ENCODE measurements around the gene KANSL3. TPM values are rescaled to one million over a fixed set of nuclear protein-coding genes. Genes with fewer than 3 reads are reported as not detected.

KANSL3 gene
- polyA plus RNA-seq, result 10 to 100 TPM; 11.9 to 17.2 TPM

- Histone ChIP-seq H3K36me3 (ENCODE audit: control insufficient read depth in 2 of 2, insufficient read depth in 2 of 2, low read length in 1 of 2) (no peaks in the 10 kb centered on the region), H3K9me3 (ENCODE audit: control insufficient read depth in 2 of 2, insufficient read depth in 1 of 2, low read depth in 1 of 2, low read length in 1 of 2) (no peaks in the 10 kb centered on the region), H3K4me1 (ENCODE audit: control insufficient read depth in 2 of 2, insufficient read depth in 2 of 2, low read length in 1 of 2) (peaks cover 2 to 4% of the 10 kb centered on the region in 2 donors), H3K27me3 (ENCODE audit: control insufficient read depth in 1 of 2, insufficient read depth in 2 of 2, low read length in 2 of 2) (no peaks in the 10 kb centered on the region), H3K27ac (ENCODE audit: low read depth in 2 of 2, low read length in 1 of 2) (peak within 1 kb of the TSS; percentile 95 to 96), H3K4me3 (ENCODE audit: low read depth in 1 of 2, low read length in 2 of 2) (peak within 1 kb of the TSS; percentile 72 to 76)
- 7 to 8% methylated on average over 63 to 67 of the region's 67 CpGs for WGBS, 2 donors
These were observed at the start of gene KANSL3 for GRCh38 chr2:96638144-96639121. TSS of gene KANSL3 (minus strand) at chr2:96638312. CDS start at chr2:96637135, 1,177 bp downstream.

- Histone ChIP-seq H3K27me3 (ENCODE audit: control insufficient read depth in 1 of 2, insufficient read depth in 2 of 2, low read length in 2 of 2) (no peaks in the 10 kb centered on the region), H3K27ac (ENCODE audit: low read depth in 2 of 2, low read length in 1 of 2) (no peak overlapping the region), H3K9me3 (ENCODE audit: control insufficient read depth in 2 of 2, insufficient read depth in 1 of 2, low read depth in 1 of 2, low read length in 1 of 2) (no peaks in the 10 kb centered on the region), H3K4me3 (ENCODE audit: low read depth in 1 of 2, low read length in 2 of 2) (no peak overlapping the region), H3K4me1 (ENCODE audit: control insufficient read depth in 2 of 2, insufficient read depth in 2 of 2, low read length in 1 of 2) (no peaks in the 10 kb centered on the region), H3K36me3 (ENCODE audit: control insufficient read depth in 2 of 2, insufficient read depth in 2 of 2, low read length in 1 of 2) (no peaks in the 10 kb centered on the region)
- 95 to 98% methylated on average over 3 of the region's 3 CpGs for WGBS, 2 donors
These were observed 49.2 kb upstream of the KANSL3 start for GRCh38 chr2:96687266-96687665.

DNA sequence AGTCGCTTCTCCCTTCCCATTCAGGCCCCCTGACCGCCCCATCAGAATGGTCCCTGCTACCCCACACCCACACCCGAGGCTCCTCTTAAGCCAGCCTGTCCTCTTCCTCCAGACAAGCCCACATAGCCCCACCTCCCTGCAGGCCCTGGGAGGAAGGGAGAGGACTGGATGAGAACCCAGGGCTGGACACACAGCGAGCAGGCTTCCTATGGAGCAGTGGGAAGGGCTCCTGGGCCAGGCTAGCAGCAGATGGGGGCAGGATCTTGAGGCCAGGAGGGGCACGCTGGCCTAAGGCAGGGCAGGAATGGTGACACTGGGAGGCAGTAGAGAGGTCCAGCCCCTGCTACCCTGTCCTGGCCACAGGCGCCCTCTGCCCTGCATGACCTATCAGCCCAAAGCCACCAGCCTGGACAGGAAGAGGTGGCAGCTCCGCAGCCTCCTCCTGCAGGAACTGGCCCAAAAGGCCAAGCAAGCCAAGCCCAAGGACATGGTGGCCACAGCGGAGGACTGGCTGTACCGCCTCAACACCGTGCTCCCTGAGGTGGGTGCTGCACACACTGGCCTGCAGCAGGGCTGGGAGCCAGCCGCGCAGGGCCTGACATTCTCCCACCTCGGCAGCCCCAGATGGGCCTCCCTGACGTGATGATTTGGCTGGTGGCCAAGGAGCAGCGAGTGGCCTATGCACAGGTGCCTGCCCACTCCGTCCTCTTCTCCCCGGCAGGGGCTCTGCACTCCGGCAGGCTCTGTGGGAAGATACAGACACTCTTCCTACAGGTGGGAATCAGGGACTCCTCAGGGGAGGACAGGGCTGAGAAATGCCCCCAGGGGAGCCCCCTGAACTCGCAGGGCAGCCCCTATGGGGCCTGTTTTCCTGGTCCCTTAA, 47.7 kb upstream of the KANSL3 start:
- Histone ChIP-seq H3K4me1 (ENCODE audit: control insufficient read depth in 2 of 2, insufficient read depth in 2 of 2, low read length in 1 of 2) (no peaks in the 10 kb centered on the region), H3K9me3 (ENCODE audit: control insufficient read depth in 2 of 2, insufficient read depth in 1 of 2, low read depth in 1 of 2, low read length in 1 of 2) (no peaks in the 10 kb centered on the region), H3K27ac (ENCODE audit: low read depth in 2 of 2, low read length in 1 of 2) (no peak overlapping the region), H3K4me3 (ENCODE audit: low read depth in 1 of 2, low read length in 2 of 2) (no peak overlapping the region), H3K36me3 (ENCODE audit: control insufficient read depth in 2 of 2, insufficient read depth in 2 of 2, low read length in 1 of 2) (no peaks in the 10 kb centered on the region), H3K27me3 (ENCODE audit: control insufficient read depth in 1 of 2, insufficient read depth in 2 of 2, low read length in 2 of 2) (no peaks in the 10 kb centered on the region)
- WGBS, 2 donors, result 49% methylated on average over 19 of the region's 19 CpGs

- Histone ChIP-seq H3K4me3 (ENCODE audit: low read depth in 1 of 2, low read length in 2 of 2) (no peak overlapping the region), H3K9me3 (ENCODE audit: control insufficient read depth in 2 of 2, insufficient read depth in 1 of 2, low read depth in 1 of 2, low read length in 1 of 2) (no peaks in the 10 kb centered on the region)
- WGBS, 2 donors, result 51 to 58% methylated on average over 16 of the region's 16 CpGs
These were observed 46.9 kb upstream of the KANSL3 start for GRCh38 chr2:96684883-96685576.

DNA sequence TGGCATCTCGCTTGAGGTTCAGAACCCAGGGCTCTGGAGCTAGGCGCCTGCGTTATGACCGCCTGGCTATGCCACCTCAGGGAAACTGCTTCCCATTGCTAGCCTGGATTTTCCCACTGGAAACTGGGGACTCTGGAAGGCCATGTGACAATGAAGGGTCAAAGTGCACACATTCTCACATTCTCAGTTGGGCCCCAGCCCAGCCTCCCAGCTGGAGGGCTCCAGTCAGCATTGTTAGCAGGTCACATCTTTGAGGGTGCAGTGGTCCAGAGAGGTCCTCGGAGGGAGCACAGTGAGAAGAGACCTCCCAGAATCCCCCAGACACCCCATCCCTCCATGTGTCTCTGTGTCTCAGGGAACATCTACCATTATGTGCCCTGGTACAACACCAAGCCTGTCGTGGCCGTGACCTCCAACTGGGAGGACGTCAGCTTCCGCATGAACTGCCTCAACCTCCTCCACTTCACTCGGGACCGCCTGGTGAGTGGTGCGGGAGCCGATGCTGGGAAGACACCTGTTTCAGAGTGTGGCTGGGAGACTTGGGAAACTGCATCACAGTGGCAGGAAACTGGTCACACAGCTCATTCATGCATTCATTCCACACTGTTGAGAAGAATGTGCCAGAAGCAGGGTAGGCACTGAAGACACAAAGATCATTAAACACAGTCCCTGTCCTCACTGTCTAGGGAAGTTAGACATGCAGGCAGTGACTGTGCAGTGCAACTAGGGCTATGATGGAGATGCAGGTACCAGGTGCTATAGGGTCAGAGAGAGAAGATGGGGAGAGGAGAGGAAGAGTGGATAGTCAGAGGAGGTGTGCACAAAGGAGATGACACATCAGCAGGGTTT, 46.1 kb upstream of the KANSL3 start:
- WGBS, 2 donors, result 84 to 94% methylated on average over 13 of the region's 13 CpGs
- H3K27me3 ChIP-seq (ENCODE audit: control insufficient read depth in 1 of 2, insufficient read depth in 2 of 2, low read length in 2 of 2), result no peaks in the 10 kb centered on the region
- no peaks in the 10 kb centered on the region for H3K9me3 ChIP-seq (ENCODE audit: control insufficient read depth in 2 of 2, insufficient read depth in 1 of 2, low read depth in 1 of 2, low read length in 1 of 2)
- H3K36me3 ChIP-seq (ENCODE audit: control insufficient read depth in 2 of 2, insufficient read depth in 2 of 2, low read length in 1 of 2), result no peaks in the 10 kb centered on the region
- H3K27ac ChIP-seq (ENCODE audit: low read depth in 2 of 2, low read length in 1 of 2), result no peak overlapping the region
- no peak overlapping the region for H3K4me3 ChIP-seq (ENCODE audit: low read depth in 1 of 2, low read length in 2 of 2)
- H3K4me1 ChIP-seq (ENCODE audit: control insufficient read depth in 2 of 2, insufficient read depth in 2 of 2, low read length in 1 of 2), result no peaks in the 10 kb centered on the region

More at GRCh38 chr2:96684883-96685576, 46.9 kb upstream of the KANSL3 start:
- Histone ChIP-seq H3K4me1 (ENCODE audit: control insufficient read depth in 2 of 2, insufficient read depth in 2 of 2, low read length in 1 of 2) (no peaks in the 10 kb centered on the region), H3K27me3 (ENCODE audit: control insufficient read depth in 1 of 2, insufficient read depth in 2 of 2, low read length in 2 of 2) (no peaks in the 10 kb centered on the region), H3K36me3 (ENCODE audit: control insufficient read depth in 2 of 2, insufficient read depth in 2 of 2, low read length in 1 of 2) (no peaks in the 10 kb centered on the region), H3K27ac (ENCODE audit: low read depth in 2 of 2, low read length in 1 of 2) (no peak overlapping the region)

DNA sequence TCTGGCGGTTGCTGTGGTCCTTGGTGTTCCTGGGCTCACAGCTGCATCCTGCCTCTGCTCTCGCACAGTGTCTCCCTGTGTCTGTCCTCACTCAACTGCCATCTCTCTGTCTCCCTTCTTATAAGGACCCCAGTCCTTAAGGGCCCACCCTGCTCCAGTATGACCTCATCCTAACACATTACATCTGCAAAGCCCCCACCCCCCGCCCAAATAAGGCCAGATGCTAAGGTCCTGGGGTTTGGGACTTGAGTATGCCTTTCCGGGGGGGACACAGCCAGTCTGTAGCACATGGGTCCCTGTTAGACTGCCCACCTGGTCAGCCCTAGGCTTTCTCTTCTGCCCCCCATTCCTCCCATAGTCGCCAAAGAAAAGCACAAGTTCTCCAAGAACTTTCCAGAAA, 45.2 kb upstream of the KANSL3 start:
- 86 to 87% methylated on average over 5 of the region's 5 CpGs for whole genome bisulfite sequencing, 2 donors
- H3K4me1 ChIP-seq (ENCODE audit: control insufficient read depth in 2 of 2, insufficient read depth in 2 of 2, low read length in 1 of 2), result no peaks in the 10 kb centered on the region
- no peaks in the 10 kb centered on the region for H3K9me3 ChIP-seq (ENCODE audit: control insufficient read depth in 2 of 2, insufficient read depth in 1 of 2, low read depth in 1 of 2, low read length in 1 of 2)
- H3K36me3 ChIP-seq (ENCODE audit: control insufficient read depth in 2 of 2, insufficient read depth in 2 of 2, low read length in 1 of 2), result no peaks in the 10 kb centered on the region
- H3K27me3 ChIP-seq (ENCODE audit: control insufficient read depth in 1 of 2, insufficient read depth in 2 of 2, low read length in 2 of 2), result no peaks in the 10 kb centered on the region
- no peak overlapping the region for H3K27ac ChIP-seq (ENCODE audit: low read depth in 2 of 2, low read length in 1 of 2)
- H3K4me3 ChIP-seq (ENCODE audit: low read depth in 1 of 2, low read length in 2 of 2), result no peak overlapping the region

DNA sequence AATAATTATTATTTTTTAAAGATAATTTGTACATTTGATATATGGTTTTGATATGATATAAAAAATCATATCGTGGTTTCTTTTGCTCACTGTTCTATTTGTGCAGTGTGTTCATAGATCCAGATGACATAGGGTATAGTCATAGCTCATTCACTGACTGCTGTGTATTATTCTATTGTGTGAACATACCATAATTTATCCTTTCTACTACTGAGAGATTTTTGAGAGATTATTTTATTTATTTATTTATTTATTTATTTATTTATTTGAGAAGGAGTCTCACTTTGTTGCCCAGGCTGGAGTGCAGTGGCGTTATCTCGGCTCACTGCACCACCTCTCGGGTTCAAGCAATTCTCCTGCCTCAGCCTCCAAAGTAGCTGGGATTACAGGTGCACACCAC, 43.4 kb upstream of the KANSL3 start:
- H3K27me3 ChIP-seq (ENCODE audit: control insufficient read depth in 1 of 2, insufficient read depth in 2 of 2, low read length in 2 of 2), result no peaks in the 10 kb centered on the region
- no peaks in the 10 kb centered on the region for H3K36me3 ChIP-seq (ENCODE audit: control insufficient read depth in 2 of 2, insufficient read depth in 2 of 2, low read length in 1 of 2)
- WGBS, 2 donors, result 81 to 88% methylated on average over 4 of the region's 4 CpGs
- no peaks in the 10 kb centered on the region for H3K4me1 ChIP-seq (ENCODE audit: control insufficient read depth in 2 of 2, insufficient read depth in 2 of 2, low read length in 1 of 2)
- no peaks in the 10 kb centered on the region for H3K9me3 ChIP-seq (ENCODE audit: control insufficient read depth in 2 of 2, insufficient read depth in 1 of 2, low read depth in 1 of 2, low read length in 1 of 2)
- H3K27ac ChIP-seq (ENCODE audit: low read depth in 2 of 2, low read length in 1 of 2), result no peak overlapping the region
- H3K4me3 ChIP-seq (ENCODE audit: low read depth in 1 of 2, low read length in 2 of 2), result no peak overlapping the region

DNA sequence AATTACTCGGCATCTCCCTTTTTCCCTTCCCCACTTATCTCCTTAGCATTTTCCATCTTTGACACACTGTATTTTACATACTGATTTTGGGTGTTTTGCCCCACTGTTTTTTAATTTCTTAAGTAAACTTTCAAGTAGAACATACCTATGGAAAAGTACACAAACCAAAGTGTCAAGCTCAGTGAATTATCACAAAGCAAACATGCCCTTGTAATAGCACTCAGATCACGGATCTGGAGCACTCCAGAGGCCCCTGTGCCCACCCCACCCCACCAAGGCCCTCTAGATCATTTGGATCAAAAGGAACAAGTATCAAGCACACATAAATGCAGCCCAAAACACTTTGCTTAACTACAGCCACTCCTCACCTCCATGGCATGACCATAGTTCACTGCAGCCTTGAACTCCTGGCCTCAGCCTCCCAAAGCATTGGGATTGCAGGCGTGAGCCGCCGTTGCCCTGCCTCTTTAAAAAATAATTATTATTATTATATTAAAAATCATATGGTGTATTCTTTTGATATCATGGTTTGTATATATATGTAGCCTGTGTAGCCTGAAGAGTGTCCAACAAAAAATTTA, 42.5 kb upstream of the KANSL3 start:
- Histone ChIP-seq H3K4me1 (ENCODE audit: control insufficient read depth in 2 of 2, insufficient read depth in 2 of 2, low read length in 1 of 2) (no peaks in the 10 kb centered on the region), H3K36me3 (ENCODE audit: control insufficient read depth in 2 of 2, insufficient read depth in 2 of 2, low read length in 1 of 2) (no peaks in the 10 kb centered on the region), H3K27me3 (ENCODE audit: control insufficient read depth in 1 of 2, insufficient read depth in 2 of 2, low read length in 2 of 2) (no peaks in the 10 kb centered on the region), H3K4me3 (ENCODE audit: low read depth in 1 of 2, low read length in 2 of 2) (no peak overlapping the region), H3K27ac (ENCODE audit: low read depth in 2 of 2, low read length in 1 of 2) (no peak overlapping the region), H3K9me3 (ENCODE audit: control insufficient read depth in 2 of 2, insufficient read depth in 1 of 2, low read depth in 1 of 2, low read length in 1 of 2) (no peaks in the 10 kb centered on the region)
- whole genome bisulfite sequencing, 2 donors, result 56 to 69% methylated on average over 5 of the region's 5 CpGs

All from esophagus (tissue), 2 donors.